Motor neuron (in vitro differentiated cells): ENCODE data around the gene ATF7IP2. TPM values are rescaled to one million over a fixed set of nuclear protein-coding genes. Genes with fewer than 3 reads are reported as not detected.

Experiments used
- ATAC-seq, 8 experiments: fragments of 200-7000 bp; cut with Tn5 transposase; replicated peaks in 6 of 8; 2 replicates each; pipeline ENCODE4 v1.8.0; 2021; ENCODE audit warnings: mild to moderate bottlenecking in 8 of 8, moderate library complexity in 8 of 8
- H3K27ac ChIP-seq, 2 donors: fragments of 250-450 bp; sonication (Bioruptor Pico); 2 replicates each; pipeline ENCODE4 v1.9.0; 2021; ENCODE audit warnings: antibody characterized with exemption in 2 of 2, mild to moderate bottlenecking in 2 of 2, moderate library complexity in 1 of 2
- H3K4me1 ChIP-seq, 2 donors: fragments of 250-450 bp; sonication (Bioruptor Pico); replicated peaks in 1 of 2; 2 replicates each; pipeline ENCODE4 v1.6.1; 2021; ENCODE audit warnings: antibody characterized with exemption in 2 of 2, mild to moderate bottlenecking in 2 of 2, moderate library complexity in 1 of 2
- H3K4me3 ChIP-seq, 5 donors: fragments of 250-450 bp; sonication (Bioruptor Pico); 2 replicates each; pipeline ENCODE4 v1.9.0; 2021; ENCODE audit warnings: antibody characterized with exemption in 5 of 5, mild to moderate bottlenecking in 5 of 5, moderate library complexity in 4 of 5
- WGBS, 10 experiments: fragments of 450-650 bp; shearing (Covaris generic); methylation state at CpG; one replicate each; pipeline ENCODE4 v1.0.0; 2022; 5-methylcytosine and 5-hydroxymethylcytosine counted together
- in situ Hi-C, 9 experiments: fragments of 400-800 bp; cut with MboI; loops; one replicate each; pipeline ENCODE4 v1.15.0; 2021; ENCODE audit warnings: low sequenced_read_pairs in 9 of 9, low pct_unique_long_range_greater_than_20kb in 2 of 9; ENCODE audit not compliant: unreplicated experiment in 9 of 9
- total RNA-seq, 8 experiments: library from RNA; unstranded; fragments of 300-600 nt; gene quantifications; 2 replicates each; pipeline versions ENCODE4 v1.2.3 to v1.2.4, GENCODE V29; 2022

Gene ATF7IP2
- total RNA-seq, 8 experiments from 2014 or later: 0.10 to 21.4 (median 16.4) TPM

- no peaks in the 10 kb centered on the region for H3K4me1 ChIP-seq
- in situ Hi-C loops: loop anchor here in 2 of 9 experiments (10.0 to 25.0 kb wide), 3 partner anchors 209 to 389 kb away; no protein-coding TSS in a partner anchor
- no peak for ATAC-seq
- no peak overlapping the region for H3K4me3 ChIP-seq
- 83 to 100% (median 100%) methylated on average over 1 to 4 of the region's 6 CpGs for WGBS, 10 experiments
- no peak overlapping the region for H3K27ac ChIP-seq
These were observed 139.5 kb downstream of the ATF7IP2 start for GRCh38 chr16:10525214-10525825.

- Histone ChIP-seq H3K4me1 (no peaks in the 10 kb centered on the region), H3K27ac (no peak overlapping the region), H3K4me3 (no peak overlapping the region)
- ATAC-seq: no peak
- in situ Hi-C loops: loop anchor here in 2 of 9 experiments (10.0 to 25.0 kb wide), 3 partner anchors 208 to 388 kb away; no protein-coding TSS in a partner anchor
- 83 to 100% (median 100%) methylated on average over 1 to 5 of the region's 7 CpGs; no CpG with 5 or more reads in 2 of the 10 experiments for WGBS, 10 experiments
These were observed 141.1 kb downstream of the ATF7IP2 start for GRCh38 chr16:10526962-10527361.

GRCh38 chr16:10528635-10529034 is 142.8 kb downstream of the ATF7IP2 start:
- Histone ChIP-seq H3K27ac (no peak overlapping the region), H3K4me3 (no peak overlapping the region), H3K4me1 (no peaks in the 10 kb centered on the region)
- ATAC-seq: no peak
- in situ Hi-C loops: loop anchor here in 2 of 9 experiments (10.0 to 25.0 kb wide), 3 partner anchors 206 to 386 kb away; no protein-coding TSS in a partner anchor
- WGBS, 10 experiments: 80 to 100% (median 93%) methylated on average over 1 to 7 of the region's 8 CpGs; no CpG with 5 or more reads in 3 of the 10 experiments

- Histone ChIP-seq H3K27ac (no peak overlapping the region), H3K4me3 (no peak overlapping the region), H3K4me1 (no peaks in the 10 kb centered on the region)
- no peak for ATAC-seq
- in situ Hi-C loops: loop anchor here in 2 of 9 experiments (10.0 to 25.0 kb wide), 3 partner anchors 205 to 385 kb away; no protein-coding TSS in a partner anchor
- WGBS, 10 experiments: 50 to 100% (median 93%) methylated on average over 1 of the region's 1 CpG; no CpG with 5 or more reads in 4 of the 10 experiments
These were observed 144.2 kb downstream of the ATF7IP2 start for GRCh38 chr16:10529895-10530669.

- ATAC-seq: no peak
- H3K4me3 ChIP-seq: no peak overlapping the region
- in situ Hi-C loops: loop anchor here in 1 of 9 experiments (25.0 kb wide), 1 partner anchor 382 kb away; no protein-coding TSS in a partner anchor
- H3K4me1 ChIP-seq: no peaks in the 10 kb centered on the region
- H3K27ac ChIP-seq: no peak overlapping the region
- WGBS, 10 experiments: 66 to 90% (median 85%) methylated on average over 1 to 11 of the region's 14 CpGs; no CpG with 5 or more reads in 6 of the 10 experiments
These were observed 144.8 kb downstream of the ATF7IP2 start for GRCh38 chr16:10530685-10531084.

- Histone ChIP-seq H3K4me3 (no peak overlapping the region), H3K27ac (no peak overlapping the region), H3K4me1 (no peaks in the 10 kb centered on the region)
- in situ Hi-C loops: loop anchor here in 1 of 9 experiments (25.0 kb wide), 1 partner anchor 381 kb away; no protein-coding TSS in a partner anchor
- ATAC-seq: no peak
These were observed 145.7 kb downstream of the ATF7IP2 start for GRCh38 chr16:10531582-10531981.

Other genes with a start within 250 kb of the ATF7IP2 start
- 10 to 100 TPM in 1 of 8 experiments, 1 to 10 TPM in 4, under 1 TPM in 3; 0.14 to 21.2 (median 2.9) TPM for gene GRIN2A, start 203.6 kb upstream of the ATF7IP2 start, total RNA-seq
- gene EMP2, start 194.5 kb downstream of the ATF7IP2 start, total RNA-seq: 10 to 100 TPM in 5 of 8 experiments, 1 to 10 TPM in 1, under 1 TPM in 2; 0.50 to 17.9 (median 10.3) TPM